HG03196 (cell line): Measurements from ENCODE around the gene CCDC9.

Experiments used
- ATAC-seq: cut with Tn5 transposase; IDR thresholded peaks from one replicate; pipeline ENCODE4 v1.9.1; 2021; ENCODE audit not compliant: unreplicated experiment

CCDC9 gene

GRCh38 chr19:47255879-47256692 is at the start of gene CCDC9:
TSS of gene CCDC9 (plus strand) at chr19:47256525. CDS start at chr19:47258401, 1,876 bp downstream.
- ATAC-seq: peak; percentile 44

DNA sequence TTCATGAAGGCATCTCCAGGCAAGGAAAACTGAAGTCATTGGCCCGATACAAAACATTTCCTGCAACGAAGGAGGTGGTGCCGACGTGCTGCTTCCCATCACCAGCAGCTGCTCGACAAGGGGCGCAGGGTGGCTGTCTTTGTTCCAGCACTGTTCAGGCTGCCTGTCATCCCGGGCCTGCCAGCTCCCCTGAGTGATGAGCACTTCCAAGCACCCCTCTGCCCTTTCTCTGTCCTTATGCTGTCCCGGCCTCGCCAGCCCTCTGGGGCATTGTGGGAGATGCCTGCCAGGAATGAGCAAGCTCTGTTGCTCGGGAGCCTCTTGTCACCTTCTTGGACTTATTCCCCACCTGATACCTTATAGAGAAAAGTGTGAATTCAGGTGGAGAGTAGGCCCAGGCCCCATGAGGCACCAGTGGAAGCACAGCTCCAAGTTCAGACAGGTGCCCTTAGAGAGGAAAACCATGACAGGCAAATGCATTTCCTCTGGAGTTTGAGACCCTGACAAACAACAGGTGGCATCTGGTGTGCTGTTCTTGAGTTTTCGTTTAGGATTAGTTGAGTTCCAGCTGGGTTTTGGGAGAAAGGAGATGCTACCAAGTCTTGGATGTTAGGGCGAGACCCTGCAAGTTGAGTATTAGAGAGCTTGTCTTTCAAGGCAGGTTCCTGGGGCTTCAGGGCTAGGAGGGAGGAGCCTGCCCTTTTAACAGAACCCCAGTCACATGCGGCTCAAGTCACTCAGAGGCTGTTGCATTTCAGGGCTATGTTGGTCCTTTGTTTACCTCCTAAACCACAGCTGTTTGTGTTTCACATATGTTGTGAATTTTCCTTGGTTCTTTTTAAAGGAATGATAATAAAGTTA is 46.8 kb upstream of the CCDC9 start:
- no peak for ATAC-seq

- no peak for ATAC-seq
Measured at GRCh38 chr19:47210180-47210490, 46.2 kb upstream of the CCDC9 start.

DNA sequence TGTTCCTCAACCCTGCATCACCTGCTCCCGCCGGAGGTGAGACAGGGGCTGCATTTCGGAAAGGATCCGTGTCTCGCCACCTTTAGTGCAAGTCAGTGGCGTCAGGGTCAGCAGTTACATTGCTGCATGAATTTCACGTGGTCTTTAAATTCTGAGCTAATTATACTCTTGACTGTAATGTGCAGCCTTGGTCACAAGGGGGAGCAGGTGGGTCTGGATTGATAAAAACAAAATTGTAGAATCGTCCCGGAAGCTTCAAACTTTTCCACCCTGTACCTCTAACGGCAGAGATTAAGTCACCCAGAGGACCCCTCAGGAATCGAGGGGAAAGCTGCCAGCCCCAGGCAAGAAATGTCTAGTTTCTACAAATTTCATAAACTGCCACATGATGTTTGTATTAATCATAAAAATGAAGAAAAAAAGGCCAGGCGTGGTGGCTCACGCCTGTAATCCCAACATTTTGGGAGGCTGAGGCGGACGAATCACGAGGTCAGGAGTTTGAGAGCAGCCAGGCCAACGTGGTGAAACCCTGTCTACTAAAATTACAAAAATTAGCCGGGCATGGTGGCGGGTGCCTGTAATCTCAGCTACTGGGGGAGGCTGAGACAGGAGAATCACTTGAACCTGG is 45.5 kb upstream of the CCDC9 start:
- ATAC-seq: no peak

GRCh38 chr19:47215581-47215980 is 40.7 kb upstream of the CCDC9 start:
- ATAC-seq: no peak

- no peak for ATAC-seq
Measured at GRCh38 chr19:47221080-47221841, 35.1 kb upstream of the CCDC9 start.

DNA sequence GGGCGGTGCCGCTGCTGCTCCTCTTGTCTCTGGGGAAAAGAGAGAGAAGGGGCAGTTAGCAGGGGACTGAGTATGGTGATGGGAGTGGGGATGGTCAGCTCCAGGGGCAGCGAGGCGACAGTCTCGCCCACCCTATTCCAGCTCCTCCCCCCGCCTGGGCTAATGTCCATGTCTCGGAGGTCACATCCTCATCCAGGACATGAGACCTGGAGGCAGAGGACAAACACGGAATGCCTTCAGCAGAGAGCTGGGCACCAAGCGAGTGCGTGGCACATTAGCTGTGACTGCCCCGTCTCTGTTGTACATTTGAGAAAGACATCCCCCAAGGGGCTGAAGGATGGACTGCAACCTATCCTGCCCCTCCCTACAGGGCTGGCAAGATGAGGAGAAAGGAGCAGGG is 34.4 kb upstream of the CCDC9 start:
- ATAC-seq: no peak

DNA sequence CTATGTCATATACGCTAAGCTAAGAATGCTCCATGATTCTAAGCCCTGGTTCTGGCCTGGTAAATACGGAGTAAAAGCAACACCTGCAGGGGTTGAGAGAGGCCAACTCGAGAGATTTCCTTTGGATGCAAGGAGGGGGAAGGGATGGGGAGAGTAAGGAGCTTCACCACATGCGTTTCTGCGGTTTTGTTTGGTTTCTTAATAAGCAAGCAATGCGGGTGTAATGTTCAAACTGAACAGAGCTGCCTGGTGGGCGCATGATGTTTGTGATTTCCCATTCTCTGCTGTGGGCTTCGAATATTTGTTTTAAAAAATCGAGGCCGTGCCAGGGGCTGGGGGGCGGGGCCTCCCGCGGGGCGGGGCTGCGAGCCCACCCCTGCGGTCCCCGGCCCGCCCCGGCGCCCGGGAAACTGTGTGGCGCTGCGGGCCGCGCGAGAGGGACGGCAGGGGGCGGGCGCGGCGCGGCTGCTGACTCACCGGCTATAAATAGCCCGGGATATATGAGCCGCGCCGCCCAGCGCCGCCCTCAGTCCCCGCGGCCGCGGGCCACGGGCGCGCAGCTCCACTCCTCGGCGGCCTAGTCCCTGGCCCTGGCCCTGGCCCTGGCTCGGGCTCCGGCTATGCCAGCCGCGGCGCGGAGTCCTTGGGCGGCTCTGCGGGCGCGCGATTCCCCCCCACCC is 30.4 kb upstream of the CCDC9 start:
- ATAC-seq: peak; percentile 32

GRCh38 chr19:47226426-47227351 is 29.6 kb upstream of the CCDC9 start:
- peak; percentile 28 for ATAC-seq

DNA sequence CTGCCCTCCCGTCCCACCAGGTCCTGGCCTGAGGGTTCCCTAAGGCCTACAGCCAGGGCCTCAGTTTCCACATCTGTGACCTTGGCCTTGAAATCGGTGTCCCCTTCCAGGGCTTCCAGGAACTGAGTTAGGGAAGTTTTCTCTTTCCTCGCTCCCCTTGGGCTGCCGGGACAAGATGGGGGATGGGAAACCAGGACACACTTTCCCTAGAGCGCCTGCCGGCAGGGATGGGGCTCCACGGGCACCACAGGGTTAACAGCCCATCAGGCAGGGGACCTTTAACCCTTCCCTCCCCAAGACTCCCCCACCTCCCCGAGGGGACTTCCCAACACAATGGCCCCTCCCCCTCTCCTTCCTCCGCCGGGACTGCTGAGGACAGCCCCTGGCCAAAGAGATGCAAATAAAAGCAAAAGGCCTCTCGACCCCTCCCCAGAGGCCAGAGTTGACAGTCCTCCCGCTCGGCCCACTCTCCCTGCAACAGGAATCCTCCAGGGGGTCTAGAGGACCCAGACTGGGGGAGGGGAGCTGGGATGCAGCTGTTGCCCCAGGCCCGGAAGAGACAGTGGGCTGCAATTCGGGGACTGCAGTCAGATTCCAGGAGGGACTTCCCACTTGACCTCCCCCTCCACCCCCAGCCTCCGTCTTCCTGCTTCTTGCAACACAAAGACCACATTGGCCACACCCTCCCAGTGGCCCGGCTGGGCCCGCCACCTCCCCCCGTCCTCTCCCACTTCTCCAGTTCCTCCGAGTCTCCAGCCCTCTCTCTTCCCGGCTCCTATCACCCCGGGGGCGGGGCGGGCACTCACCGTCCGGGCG is 28.8 kb upstream of the CCDC9 start:
- no peak for ATAC-seq

- no peak for ATAC-seq
Measured at GRCh38 chr19:47228168-47228936, 28.0 kb upstream of the CCDC9 start.

DNA sequence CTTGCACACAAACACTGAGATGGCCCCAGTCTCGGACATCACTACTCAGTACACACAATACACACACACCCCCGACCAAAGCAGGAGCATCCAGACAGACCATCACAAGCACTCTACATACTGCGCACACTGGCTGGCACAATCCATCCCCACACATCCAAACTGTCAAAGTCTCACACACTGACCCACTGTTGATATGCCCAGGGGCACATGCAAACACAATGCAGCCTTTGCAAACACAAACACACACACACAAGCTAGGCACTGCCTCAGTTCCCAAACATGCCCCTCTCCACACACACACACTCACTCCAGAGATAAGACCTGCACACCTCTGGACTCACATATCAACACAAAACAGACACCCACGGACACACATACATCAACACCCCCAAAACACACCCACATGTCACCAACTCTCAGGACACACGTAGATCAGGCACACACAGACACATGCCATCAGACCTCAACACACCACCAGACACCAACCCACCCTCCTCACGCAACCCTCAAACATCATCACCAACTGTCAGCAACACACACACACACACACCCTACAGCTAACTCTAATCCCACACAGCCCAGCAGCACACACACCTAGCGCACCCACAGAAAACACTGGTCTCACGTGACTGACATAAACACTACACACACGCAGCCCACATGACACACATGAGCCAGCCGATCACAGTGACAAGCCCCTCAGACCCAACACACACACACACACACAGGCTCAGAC is 27.2 kb upstream of the CCDC9 start:
- ATAC-seq: no peak

DNA sequence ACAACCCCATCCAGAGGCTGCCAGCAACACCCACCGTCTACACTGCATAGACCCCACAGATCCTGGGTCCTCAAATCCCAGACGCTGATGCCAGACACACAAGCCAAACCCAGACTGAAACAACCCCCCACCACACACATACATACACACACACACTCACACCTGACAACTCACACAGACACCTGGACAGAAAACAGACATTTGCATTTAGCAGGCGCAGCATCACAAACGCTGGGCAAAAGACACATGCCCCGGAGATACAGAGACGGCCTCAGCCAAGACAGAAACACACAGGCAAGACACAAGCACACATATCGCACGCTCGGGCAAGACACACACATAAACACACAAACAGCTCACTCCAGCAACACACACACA is 26.7 kb upstream of the CCDC9 start:
- no peak for ATAC-seq

DNA sequence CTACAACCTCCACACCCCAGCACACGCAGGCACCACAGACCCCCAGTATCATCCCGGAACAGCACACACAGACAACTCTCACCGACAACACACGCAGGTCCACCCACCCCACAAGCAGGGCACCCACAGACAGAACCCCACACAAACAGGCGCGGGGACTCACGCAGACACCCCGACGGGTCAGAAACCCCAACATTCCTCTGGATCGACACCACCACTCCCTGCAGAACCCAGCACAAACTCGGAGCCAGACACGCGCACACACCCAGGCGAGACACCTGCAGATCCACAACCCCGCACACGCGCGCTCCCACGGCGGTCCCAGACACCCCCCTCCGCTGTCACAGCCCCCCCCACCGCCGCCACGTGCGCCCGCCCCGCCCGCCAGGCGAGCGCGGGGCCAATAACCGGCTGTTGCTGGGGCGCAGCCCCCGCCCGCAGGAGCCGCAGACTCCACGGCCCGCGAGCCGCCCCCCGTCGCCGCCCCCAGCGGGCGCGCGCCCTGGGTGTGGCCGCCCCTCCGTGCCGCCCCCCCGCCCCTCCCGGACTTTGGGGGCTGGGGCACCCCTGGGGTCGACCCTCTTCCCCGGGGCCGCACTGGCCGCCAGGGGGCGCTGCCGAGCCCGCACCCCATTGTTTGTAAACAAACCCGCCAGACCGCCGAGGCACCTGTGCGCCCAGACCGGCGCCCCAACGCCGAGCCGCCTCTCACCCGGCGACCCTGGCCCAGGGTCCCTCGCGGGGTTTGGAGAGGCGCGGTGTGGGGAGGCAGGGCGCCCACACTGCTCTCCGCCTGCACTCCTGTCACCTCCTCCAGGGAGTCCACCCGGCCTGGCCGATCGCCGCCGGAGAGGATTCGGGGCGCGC is 26.0 kb upstream of the CCDC9 start:
- no peak for ATAC-seq

DNA sequence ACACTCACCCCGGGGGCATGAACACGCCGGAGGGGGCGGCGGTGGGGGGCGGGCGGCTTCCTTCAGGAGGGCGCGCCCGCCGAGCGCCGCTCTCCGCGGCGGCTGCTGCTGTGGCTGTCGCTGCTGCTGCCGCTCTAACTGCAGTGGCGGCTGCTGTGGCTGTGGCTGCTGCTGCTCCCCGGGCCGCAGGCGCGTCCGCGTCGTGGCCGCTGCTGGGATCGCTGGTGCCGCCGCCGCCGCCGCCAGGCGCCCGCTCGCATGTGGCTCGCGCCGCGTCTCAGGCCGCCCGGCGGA is 25.5 kb upstream of the CCDC9 start, which contains the start of gene BBC3:
BBC3 (minus strand) TSS at position 279 of the 294 bp plus-strand sequence. CDS start 2,768 bp downstream, outside the sequence.
- no peak for ATAC-seq
